OCI-LY7 (cell line): ENCODE measurements around the gene COQ8B. TPM values are rescaled to one million over a fixed set of nuclear protein-coding genes. Genes with fewer than 3 reads are reported as not detected.

Experiments
- BruUV-seq: library from RNA; stranded (reverse); fragments of 400-500 nt; replicated peaks from 2 replicates; lab custom pipeline; 2021; lab: Mats Ljungman, UMichigan
- CTCF ChIA-PET: fragments of 300-600 bp; sonication (Branson Sonifier 250); formaldehyde crosslinking; loops from one replicate; lab custom pipeline; 2022; ENCODE audit warnings: antibody characterized with exemption; ENCODE audit not compliant: unreplicated experiment; lab: Charles Lee
- POLR2A ChIA-PET: fragments of 300-600 bp; sonication (Branson Sonifier 250); formaldehyde crosslinking; loops from one replicate; lab custom pipeline; 2022; ENCODE audit warnings: antibody characterized with exemption; lab: Charles Lee
- DNase-seq: peaks from one replicate; pipeline ENCODE4 v3.0.0-alpha.2; 2015; ENCODE audit warnings: low spot score
- H2AFZ ChIP-seq: fragments of 200-600 bp; sonication (generic), shearing (Covaris generic); 2 replicates; pipeline ENCODE4 v1.6.1; 2014; ENCODE audit warnings: mild to moderate bottlenecking, antibody characterized with exemption, low read length, moderate library complexity
- H3K27ac ChIP-seq: fragments of 200-600 bp; sonication (generic); 2 replicates; pipeline ENCODE4 v1.5.1; 2014; ENCODE audit warnings: mixed run types, low read depth, mild to moderate bottlenecking, moderate library complexity, low read length, inconsistent platforms; ENCODE audit not compliant: poor library complexity, severe bottlenecking
- H3K36me3 ChIP-seq: fragments of 200-600 bp; sonication (generic); 2 replicates; pipeline ENCODE4 v1.6.1; 2014; ENCODE audit warnings: mild to moderate bottlenecking, antibody characterized with exemption, low read length, moderate library complexity, mixed read lengths; ENCODE audit not compliant: insufficient read depth
- H3K4me1 ChIP-seq: fragments of 200-600 bp; sonication (generic); 2 replicates; pipeline ENCODE4 v1.5.1; 2014; ENCODE audit warnings: mild to moderate bottlenecking, low read length; ENCODE audit not compliant: insufficient read depth, poor library complexity, severe bottlenecking
- H3K4me2 ChIP-seq: fragments of 200-600 bp; sonication (generic); 2 replicates; pipeline ENCODE4 v1.6.1; 2014; ENCODE audit warnings: mild to moderate bottlenecking, low read length
- H3K4me3 ChIP-seq: fragments of 200-600 bp; sonication (generic); 2 replicates; pipeline ENCODE4 v1.5.1; 2014; ENCODE audit warnings: mild to moderate bottlenecking, low read depth, low read length; ENCODE audit not compliant: poor library complexity, severe bottlenecking
- H3K79me2 ChIP-seq: fragments of 200-600 bp; sonication (generic); 2 replicates; pipeline ENCODE4 v1.6.1; 2016; ENCODE audit warnings: low read depth, mild to moderate bottlenecking, low read length, moderate library complexity, mixed read lengths; ENCODE audit not compliant: insufficient read depth
- H3K9me2 ChIP-seq: fragments of 200-600 bp; sonication (generic); 2 replicates; pipeline ENCODE4 v1.6.1; 2016; ENCODE audit warnings: mild to moderate bottlenecking, low read length, mixed read lengths; ENCODE audit not compliant: insufficient read depth
- H3K9me3 ChIP-seq: fragments of 200-600 bp; sonication (generic); 2 replicates; pipeline ENCODE4 v1.6.1; 2014; ENCODE audit warnings: mild to moderate bottlenecking, mixed run types, low read length, mixed read lengths
- H4K20me1 ChIP-seq: fragments of 200-600 bp; sonication (generic); 2 replicates; pipeline ENCODE4 v1.6.1; 2014; ENCODE audit warnings: mild to moderate bottlenecking, antibody characterized with exemption, low read length, moderate library complexity, mixed read lengths; ENCODE audit not compliant: insufficient read depth
- CTCF ChIP-seq: fragments of 200-600 bp; sonication (generic); conservative IDR thresholded peaks from 2 replicates; pipeline ENCODE4 v1.5.1; 2014; ENCODE audit warnings: mild to moderate bottlenecking, antibody characterized with exemption, low read length, moderate library complexity, mixed read lengths
- EZH2phosphoT487 ChIP-seq: fragments of 200-600 bp; sonication (generic); IDR thresholded peaks from 2 replicates; pipeline ENCODE4 v1.6.1; 2018; ENCODE audit warnings: low read depth, borderline replicate concordance, mild to moderate bottlenecking, mixed run types, antibody characterized with exemption, low read length, moderate library complexity, mixed read lengths
- intact Hi-C: fragments of 100-400 bp; cut with micrococcal nuclease; formaldehyde crosslinking; loops from one replicate; pipeline ENCODE4 v1.10.0; 2022; ENCODE audit not compliant: unreplicated experiment
- total RNA-seq, 2 experiments: library from RNA; depleted of rRNA in 1 of 2; stranded (reverse); fragments of >200 nt in 1 of 2; shearing (Covaris generic) in 1 of 2; gene quantifications; 2 replicates each; pipeline ENCODE4 v1.2.3, GENCODE V29; 2014 to 2022

Gene COQ8B
- total RNA-seq, 2 experiments from 2014 or later = 34.6 to 34.9 TPM

DNA sequence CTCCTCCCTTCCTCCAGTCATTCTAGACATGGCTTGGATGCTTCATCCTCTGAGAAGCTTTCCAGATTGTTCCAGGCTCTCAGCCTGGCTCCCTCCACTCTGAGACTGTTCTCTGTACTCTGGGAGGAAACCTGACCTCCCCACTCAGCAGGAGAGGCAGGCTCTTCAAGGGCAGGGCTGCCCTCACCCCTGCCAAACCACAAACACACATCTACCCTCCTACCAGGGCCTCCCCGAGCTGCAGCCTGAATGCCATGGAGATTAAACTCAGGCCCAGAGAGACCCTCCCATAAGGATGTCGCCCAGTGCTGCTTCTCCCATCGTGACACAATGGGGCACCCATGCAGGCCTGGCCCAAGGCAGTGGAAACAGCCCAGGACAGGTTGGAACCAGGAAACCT lies 42.4 kb downstream of the COQ8B start:
- no peak overlapping the region for H3K4me3 ChIP-seq
- TF ChIP-seq EZH2phosphoT487 (no peak), CTCF (no peak)
- CTCF ChIA-PET = no interaction called here
- no TSS peak for BruUV-seq
- H3K79me2 ChIP-seq = no peaks in the 10 kb centered on the region
- no peaks in the 10 kb centered on the region for H3K4me1 ChIP-seq
- no peaks in the 10 kb centered on the region for H4K20me1 ChIP-seq
- no peak for DNase-seq
- H2AFZ ChIP-seq = no peak overlapping the region
- no peak overlapping the region for H3K27ac ChIP-seq
- POLR2A ChIA-PET = no interaction called here
- no peak overlapping the region for H3K4me2 ChIP-seq
- H3K9me3 ChIP-seq = no peaks in the 10 kb centered on the region
- H3K9me2 ChIP-seq = no peaks in the 10 kb centered on the region
- H3K36me3 ChIP-seq = 0 out of 2 replicates have a peak, but pooled peaks cover 10% of the 10 kb centered on the region
- intact Hi-C loops = no loop called here

GRCh38 chr19:40673397-40673796 lies 43.3 kb downstream of the COQ8B start:
- no peak for TF ChIP-seq CTCF
- TF ChIP-seq EZH2phosphoT487 = no peak
- no peaks in the 10 kb centered on the region for H3K9me3 ChIP-seq
- no peak overlapping the region for H3K4me3 ChIP-seq
- no peak overlapping the region for H2AFZ ChIP-seq
- no peak overlapping the region for H3K4me2 ChIP-seq
- H3K9me2 ChIP-seq = no peaks in the 10 kb centered on the region
- ChIA-PET POLR2A (interaction anchor here (0.7 kb wide), 1 partner anchor 65 kb away, joined by 3 read pairs; no protein-coding TSS in a partner anchor), CTCF (no interaction called here)
- intact Hi-C loops = no loop called here
- no peak for DNase-seq
- no peak overlapping the region for H3K27ac ChIP-seq
- H4K20me1 ChIP-seq = no peaks in the 10 kb centered on the region
- H3K36me3 ChIP-seq = 0 out of 2 replicates have a peak, but pooled peaks cover 10% of the 10 kb centered on the region
- no TSS peak for BruUV-seq
- H3K79me2 ChIP-seq = no peaks in the 10 kb centered on the region
- H3K4me1 ChIP-seq = no peaks in the 10 kb centered on the region

DNA sequence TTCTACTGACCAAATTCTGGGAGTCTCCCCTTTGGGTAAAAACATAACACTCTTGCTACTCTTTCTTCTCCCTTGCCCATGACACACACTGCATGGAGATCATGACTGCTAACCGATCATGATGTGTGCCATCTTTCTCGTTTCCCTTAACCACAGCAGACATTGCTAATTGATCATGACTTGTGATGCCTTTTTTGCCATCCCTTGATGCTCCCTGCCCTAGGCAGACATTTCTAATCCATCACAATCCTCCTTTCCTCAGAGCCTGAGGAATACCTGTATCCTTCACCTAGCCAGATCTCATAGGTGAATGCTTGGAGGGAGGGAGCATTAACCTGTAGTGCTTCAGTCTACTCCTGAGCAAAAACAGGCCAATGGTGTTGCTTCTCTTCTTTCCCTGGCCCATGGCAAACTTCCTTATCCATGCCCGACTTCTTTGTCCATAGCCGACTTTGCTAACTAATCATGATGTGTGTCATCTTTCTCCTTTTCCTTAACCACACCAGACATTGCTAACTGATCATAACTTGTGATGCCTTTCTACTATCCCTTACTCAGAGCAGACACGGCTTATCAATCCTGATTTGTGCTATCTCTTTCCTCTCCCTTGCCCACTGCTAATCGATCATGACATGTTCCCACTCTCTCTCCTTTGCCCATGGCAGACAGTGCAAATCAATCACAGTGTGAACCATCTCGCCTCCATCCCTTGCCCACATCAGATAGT lies 44.0 kb downstream of the COQ8B start:
- intact Hi-C loops = no loop called here
- H3K4me1 ChIP-seq = no peaks in the 10 kb centered on the region
- ChIA-PET CTCF (no interaction called here), POLR2A (no interaction called here)
- H3K9me3 ChIP-seq = no peaks in the 10 kb centered on the region
- H3K9me2 ChIP-seq = no peaks in the 10 kb centered on the region
- no peak overlapping the region for H3K4me2 ChIP-seq
- no peaks in the 10 kb centered on the region for H3K79me2 ChIP-seq
- H3K4me3 ChIP-seq = no peak overlapping the region
- no peak overlapping the region for H3K27ac ChIP-seq
- BruUV-seq = no TSS peak
- no peak for TF ChIP-seq CTCF
- TF ChIP-seq EZH2phosphoT487 = no peak
- no peak for DNase-seq
- H4K20me1 ChIP-seq = no peaks in the 10 kb centered on the region
- no peak overlapping the region for H2AFZ ChIP-seq
- H3K36me3 ChIP-seq = 0 out of 2 replicates have a peak, but pooled peaks cover 10% of the 10 kb centered on the region
